ENCODE data around the gene RPN1. TPM values are rescaled to one million over a fixed set of nuclear protein-coding genes. Genes with fewer than 3 reads are reported as not detected.

Gene RPN1
- total and polyA plus RNA-seq, 4 donors: 146 to 318 (median 223) TPM

DNA sequence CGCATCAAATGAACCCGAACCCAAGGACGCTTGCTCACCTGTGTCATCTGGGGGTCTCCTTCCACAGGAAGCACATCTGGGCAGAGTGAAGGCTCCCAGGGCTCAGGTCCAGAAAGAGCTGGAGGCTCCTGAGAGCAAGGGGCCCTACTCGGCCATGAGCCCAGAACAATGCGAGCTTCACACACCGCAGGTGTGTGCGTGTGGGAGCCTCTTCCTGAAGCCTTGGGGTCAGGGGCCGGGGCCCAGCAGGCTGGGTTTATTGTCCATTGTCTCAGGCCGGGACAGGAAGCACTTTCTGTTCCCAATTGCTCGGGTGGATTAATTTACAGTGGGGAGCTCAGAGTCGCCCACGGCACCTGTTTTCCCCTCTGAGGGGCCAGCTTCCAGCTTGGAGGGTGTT, 74.8 kb downstream of the RPN1 start:
- Histone ChIP-seq H3K9ac (ENCODE audit: insufficient read depth in 1 of 2, low read length in 2 of 2) (no peak overlapping the region), H3K27ac (ENCODE audit: low read depth in 1 of 2, low read length in 1 of 2) (no peak overlapping the region), H3K4me3 (no peak overlapping the region), H3K27me3 (ENCODE audit: control insufficient read depth in 3 of 3, insufficient read depth in 3 of 3, low read length in 2 of 3) (peaks cover 0 to 3% (median 0%) of the 10 kb centered on the region in 3 donors), H3K4me1 (ENCODE audit: control insufficient read depth in 5 of 5, insufficient read depth in 5 of 5, low read length in 5 of 5) (peaks cover 0 to 5% (median 0%) of the 10 kb centered on the region in 5 donors), H3K36me3 (ENCODE audit: control insufficient read depth in 4 of 4, insufficient read depth in 4 of 4, low read length in 4 of 4) (no peaks in the 10 kb centered on the region), H3K9me3 (ENCODE audit: control insufficient read depth in 4 of 4, insufficient read depth in 3 of 4, low read length in 3 of 4) (peaks cover 0 to 5% (median 2%) of the 10 kb centered on the region in 4 donors)
- peak in 1 of 3 donors; percentile 29 for DNase-seq
- WGBS, 2 donors: 74 to 87% methylated on average over 12 of the region's 12 CpGs
- ATAC-seq (ENCODE audit: insufficient read depth, low FRiP score): no peak
- TF ChIP-seq, protein P1, sequence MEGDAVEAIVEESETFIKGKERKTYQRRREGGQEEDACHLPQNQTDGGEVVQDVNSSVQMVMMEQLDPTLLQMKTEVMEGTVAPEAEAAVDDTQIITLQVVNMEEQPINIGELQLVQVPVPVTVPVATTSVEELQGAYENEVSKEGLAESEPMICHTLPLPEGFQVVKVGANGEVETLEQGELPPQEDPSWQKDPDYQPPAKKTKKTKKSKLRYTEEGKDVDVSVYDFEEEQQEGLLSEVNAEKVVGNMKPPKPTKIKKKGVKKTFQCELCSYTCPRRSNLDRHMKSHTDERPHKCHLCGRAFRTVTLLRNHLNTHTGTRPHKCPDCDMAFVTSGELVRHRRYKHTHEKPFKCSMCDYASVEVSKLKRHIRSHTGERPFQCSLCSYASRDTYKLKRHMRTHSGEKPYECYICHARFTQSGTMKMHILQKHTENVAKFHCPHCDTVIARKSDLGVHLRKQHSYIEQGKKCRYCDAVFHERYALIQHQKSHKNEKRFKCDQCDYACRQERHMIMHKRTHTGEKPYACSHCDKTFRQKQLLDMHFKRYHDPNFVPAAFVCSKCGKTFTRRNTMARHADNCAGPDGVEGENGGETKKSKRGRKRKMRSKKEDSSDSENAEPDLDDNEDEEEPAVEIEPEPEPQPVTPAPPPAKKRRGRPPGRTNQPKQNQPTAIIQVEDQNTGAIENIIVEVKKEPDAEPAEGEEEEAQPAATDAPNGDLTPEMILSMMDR (IDR thresholded peaks at IDR 0.05; ENCODE audit: control extremely low read depth, extremely low read depth): no peak

DNA sequence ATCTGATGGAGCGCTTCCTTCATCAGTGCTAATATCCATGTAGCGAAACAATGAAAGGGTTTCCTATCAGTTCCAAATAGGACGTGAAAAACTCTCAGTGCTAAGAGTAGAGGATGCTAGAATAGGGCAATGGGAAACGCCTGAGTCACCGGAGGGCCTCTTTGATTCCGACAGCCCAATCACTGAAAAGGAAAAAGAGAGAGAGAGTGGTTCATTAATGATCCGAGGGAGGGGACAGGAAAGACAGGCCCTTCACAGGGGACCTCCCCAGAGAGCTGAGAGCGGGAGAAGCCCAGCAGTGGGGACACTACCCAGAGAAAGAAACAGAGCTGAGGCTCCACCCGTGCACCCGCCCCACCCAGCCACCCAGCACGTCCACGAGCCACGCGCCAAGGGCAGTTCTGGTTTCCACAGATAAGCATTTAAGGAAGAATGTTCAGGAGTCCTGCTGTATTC, 76.9 kb downstream of the RPN1 start:
- no peaks in the 10 kb centered on the region for H3K36me3 ChIP-seq (ENCODE audit: control insufficient read depth in 4 of 4, insufficient read depth in 4 of 4, low read length in 4 of 4)
- H3K9me3 ChIP-seq (ENCODE audit: control insufficient read depth in 4 of 4, insufficient read depth in 3 of 4, low read length in 3 of 4): no peaks in the 10 kb centered on the region
- peaks cover 0 to 5% (median 0%) of the 10 kb centered on the region in 5 donors for H3K4me1 ChIP-seq (ENCODE audit: control insufficient read depth in 5 of 5, insufficient read depth in 5 of 5, low read length in 5 of 5)
- ATAC-seq (ENCODE audit: insufficient read depth, low FRiP score) (peak; percentile 3), DNase-seq (peak in 1 of 3 donors; percentile 24)
- TF ChIP-seq, protein P1 (IDR thresholded peaks at IDR 0.05; ENCODE audit: control extremely low read depth, extremely low read depth): no peak
- no peak overlapping the region for H3K9ac ChIP-seq (ENCODE audit: insufficient read depth in 1 of 2, low read length in 2 of 2)
- no peak overlapping the region for H3K4me3 ChIP-seq
- peak overlapping the region in 1 of 2 donors; percentile 26 for H3K27ac ChIP-seq (ENCODE audit: low read depth in 1 of 2, low read length in 1 of 2)
- H3K27me3 ChIP-seq (ENCODE audit: control insufficient read depth in 3 of 3, insufficient read depth in 3 of 3, low read length in 2 of 3): peaks cover 0 to 3% (median 0%) of the 10 kb centered on the region in 3 donors
- 24 to 28% methylated on average over 14 of the region's 14 CpGs for WGBS, 2 donors

DNA sequence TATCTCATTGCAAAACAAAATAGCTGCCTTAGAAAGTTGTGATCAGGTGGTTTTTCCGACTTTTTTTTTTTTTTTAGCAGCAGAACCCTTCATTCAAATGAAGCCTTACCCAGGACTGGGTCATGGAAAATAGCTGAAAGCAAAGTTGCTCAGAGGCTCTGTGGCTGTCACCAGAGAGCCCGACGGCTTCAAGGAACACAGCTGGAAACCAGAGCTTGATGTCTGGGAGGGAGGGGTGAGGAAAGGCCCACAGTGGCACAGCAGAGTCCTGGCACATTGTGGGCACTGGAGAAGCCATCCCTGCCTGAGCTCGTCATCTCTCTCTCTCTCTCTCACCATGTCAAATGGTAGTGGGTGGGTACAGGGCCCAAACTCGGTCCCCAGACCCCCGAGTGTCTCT, 77.5 kb downstream of the RPN1 start:
- H3K27ac ChIP-seq (ENCODE audit: low read depth in 1 of 2, low read length in 1 of 2): peak overlapping the region in 1 of 2 donors; percentile 26
- H3K4me1 ChIP-seq (ENCODE audit: control insufficient read depth in 5 of 5, insufficient read depth in 5 of 5, low read length in 5 of 5): peaks cover 0 to 5% (median 0%) of the 10 kb centered on the region in 5 donors
- DNase-seq (peak in 1 of 3 donors; percentile 35), ATAC-seq (ENCODE audit: insufficient read depth, low FRiP score) (no peak)
- peaks cover 0 to 3% (median 0%) of the 10 kb centered on the region in 3 donors for H3K27me3 ChIP-seq (ENCODE audit: control insufficient read depth in 3 of 3, insufficient read depth in 3 of 3, low read length in 2 of 3)
- no peak overlapping the region for H3K4me3 ChIP-seq
- H3K36me3 ChIP-seq (ENCODE audit: control insufficient read depth in 4 of 4, insufficient read depth in 4 of 4, low read length in 4 of 4): no peaks in the 10 kb centered on the region
- 21 to 28% methylated on average over 6 of the region's 6 CpGs for WGBS, 2 donors
- no peak overlapping the region for H3K9ac ChIP-seq (ENCODE audit: insufficient read depth in 1 of 2, low read length in 2 of 2)
- H3K9me3 ChIP-seq (ENCODE audit: control insufficient read depth in 4 of 4, insufficient read depth in 3 of 4, low read length in 3 of 4): no peaks in the 10 kb centered on the region
- TF ChIP-seq, protein P1 (IDR thresholded peaks at IDR 0.05; ENCODE audit: control extremely low read depth, extremely low read depth): no peak

DNA sequence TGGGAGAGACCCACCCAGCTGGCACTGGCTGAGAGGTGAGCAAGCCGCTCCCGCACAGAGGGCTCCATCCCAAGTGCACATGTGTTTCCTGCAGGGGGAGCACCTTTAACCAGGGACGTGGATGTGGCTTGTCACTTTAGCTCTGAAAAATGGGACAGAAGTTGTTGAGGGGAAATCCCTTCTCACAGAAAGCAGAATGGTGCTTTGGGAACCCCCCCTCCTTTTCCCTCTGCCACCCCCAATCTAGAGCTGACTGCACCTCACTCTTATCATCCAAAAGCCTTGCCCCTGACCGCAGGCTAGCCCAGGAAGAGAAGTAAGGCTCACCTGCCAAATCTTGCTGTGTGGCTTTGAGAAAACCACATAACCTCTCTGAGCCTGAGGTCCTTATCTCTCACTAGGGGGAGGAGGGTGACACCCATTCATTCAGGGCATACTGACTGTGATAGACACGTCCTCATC, 77.9 kb downstream of the RPN1 start:
- WGBS, 2 donors: 11 to 29% methylated on average over 5 of the region's 5 CpGs
- no peak overlapping the region for H3K4me3 ChIP-seq
- DNase-seq: peak in 1 of 3 donors; percentile 22
- no peaks in the 10 kb centered on the region for H3K9me3 ChIP-seq (ENCODE audit: control insufficient read depth in 4 of 4, insufficient read depth in 3 of 4, low read length in 3 of 4)
- H3K9ac ChIP-seq (ENCODE audit: insufficient read depth in 1 of 2, low read length in 2 of 2): no peak overlapping the region
- H3K27me3 ChIP-seq (ENCODE audit: control insufficient read depth in 3 of 3, insufficient read depth in 3 of 3, low read length in 2 of 3): peaks cover 0 to 3% (median 0%) of the 10 kb centered on the region in 3 donors
- H3K4me1 ChIP-seq (ENCODE audit: control insufficient read depth in 5 of 5, insufficient read depth in 5 of 5, low read length in 5 of 5): peaks cover 0 to 10% (median 0%) of the 10 kb centered on the region in 5 donors
- no peaks in the 10 kb centered on the region for H3K36me3 ChIP-seq (ENCODE audit: control insufficient read depth in 4 of 4, insufficient read depth in 4 of 4, low read length in 4 of 4)
- ATAC-seq (ENCODE audit: insufficient read depth, low FRiP score): no peak
- H3K27ac ChIP-seq (ENCODE audit: low read depth in 1 of 2, low read length in 1 of 2): no peak overlapping the region
- TF ChIP-seq, protein P1 (IDR thresholded peaks at IDR 0.05; ENCODE audit: control extremely low read depth, extremely low read depth): no peak

Measured in lung (tissue), 12 donors.